ENCODE results near the gene WDR17.

DNA sequence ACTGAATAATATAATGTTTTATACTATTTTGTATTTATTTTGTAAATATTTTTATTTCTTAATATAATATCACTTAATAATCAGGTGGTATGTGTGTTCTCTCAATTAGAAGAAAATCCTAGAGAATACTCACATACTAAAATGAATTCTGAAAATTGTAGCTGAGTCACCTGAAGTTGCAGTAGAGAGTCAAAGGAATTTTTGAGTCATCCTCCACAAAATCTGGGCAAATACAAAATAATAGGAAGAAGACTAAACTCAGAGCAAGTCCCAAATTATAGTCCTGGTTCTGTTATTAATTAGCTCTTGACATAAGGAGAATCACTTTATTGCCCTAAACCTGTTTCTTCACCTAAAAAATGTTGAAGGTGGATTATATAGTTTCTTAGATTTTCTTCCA lies 72.0 kb downstream of the WDR17 start:
- TF ChIP-seq, protein P1, sequence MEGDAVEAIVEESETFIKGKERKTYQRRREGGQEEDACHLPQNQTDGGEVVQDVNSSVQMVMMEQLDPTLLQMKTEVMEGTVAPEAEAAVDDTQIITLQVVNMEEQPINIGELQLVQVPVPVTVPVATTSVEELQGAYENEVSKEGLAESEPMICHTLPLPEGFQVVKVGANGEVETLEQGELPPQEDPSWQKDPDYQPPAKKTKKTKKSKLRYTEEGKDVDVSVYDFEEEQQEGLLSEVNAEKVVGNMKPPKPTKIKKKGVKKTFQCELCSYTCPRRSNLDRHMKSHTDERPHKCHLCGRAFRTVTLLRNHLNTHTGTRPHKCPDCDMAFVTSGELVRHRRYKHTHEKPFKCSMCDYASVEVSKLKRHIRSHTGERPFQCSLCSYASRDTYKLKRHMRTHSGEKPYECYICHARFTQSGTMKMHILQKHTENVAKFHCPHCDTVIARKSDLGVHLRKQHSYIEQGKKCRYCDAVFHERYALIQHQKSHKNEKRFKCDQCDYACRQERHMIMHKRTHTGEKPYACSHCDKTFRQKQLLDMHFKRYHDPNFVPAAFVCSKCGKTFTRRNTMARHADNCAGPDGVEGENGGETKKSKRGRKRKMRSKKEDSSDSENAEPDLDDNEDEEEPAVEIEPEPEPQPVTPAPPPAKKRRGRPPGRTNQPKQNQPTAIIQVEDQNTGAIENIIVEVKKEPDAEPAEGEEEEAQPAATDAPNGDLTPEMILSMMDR (conservative IDR thresholded peaks at IDR 0.05 in 1 of 2, IDR thresholded peaks at IDR 0.05 in 1 of 2; ENCODE audit: low read depth in 1 of 2, low read length in 2 of 2), result no peak
- no peak for TF ChIP-seq EZH2 (IDR thresholded peaks at IDR 0.05; ENCODE audit: low read length, missing control alignments)
